HG03354 (cell line): ENCODE results near the gene ABCC5.
"Not testable (repeated sequence)": the region's sequence is repeated elsewhere in the genome, so short reads cannot be mapped to it uniquely, and the experiment has no call there.

ENCODE experiments used
- ATAC-seq: cut with Tn5 transposase; IDR thresholded peaks from one replicate; pipeline ENCODE4 v1.9.1; 2021; ENCODE audit warnings: mild to moderate bottlenecking; ENCODE audit not compliant: unreplicated experiment, poor library complexity, severe bottlenecking

ABCC5 gene

DNA sequence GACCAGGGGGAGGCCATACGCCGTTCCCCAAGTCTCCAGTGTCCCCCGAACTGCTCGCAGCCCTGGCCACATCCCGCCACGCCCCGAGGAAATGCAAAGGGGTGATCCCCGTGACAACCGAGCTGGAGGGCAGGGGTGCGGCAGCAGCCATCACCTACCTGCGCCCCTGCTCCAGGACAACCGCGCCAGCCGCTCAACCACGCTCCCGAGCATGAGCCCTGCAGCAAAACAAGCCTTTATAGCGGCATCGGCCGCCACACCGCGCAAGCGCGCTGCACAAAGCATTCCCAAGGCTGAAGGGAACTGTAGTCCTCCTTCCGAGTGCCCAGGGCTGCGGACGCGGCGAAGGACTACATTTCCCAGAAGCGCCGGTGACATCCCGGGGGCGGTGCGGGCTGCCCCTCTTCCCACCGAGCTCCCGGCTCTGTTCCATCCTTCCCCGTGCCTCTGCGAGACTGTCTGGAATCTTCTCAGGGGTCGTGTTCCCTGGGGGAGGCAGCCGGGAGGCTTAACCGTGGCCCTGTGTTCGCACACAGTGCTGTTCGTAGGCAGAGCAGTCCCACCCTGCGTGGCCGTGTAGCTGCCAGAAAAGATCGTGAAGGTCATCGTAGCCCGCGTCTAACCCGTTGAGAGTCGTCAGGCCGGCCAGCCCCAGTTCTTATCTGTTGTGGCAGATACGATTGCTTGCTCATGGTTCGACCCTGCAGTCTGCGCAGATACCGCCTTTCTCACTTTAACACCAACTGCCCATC is at the start of gene ABCC5:
Gene ABCC5, minus strand, starts transcription at position 213 of the 752 bp plus-strand sequence. CDS start 3,492 bp downstream, outside the sequence.
- peak; percentile 96 for ATAC-seq

DNA sequence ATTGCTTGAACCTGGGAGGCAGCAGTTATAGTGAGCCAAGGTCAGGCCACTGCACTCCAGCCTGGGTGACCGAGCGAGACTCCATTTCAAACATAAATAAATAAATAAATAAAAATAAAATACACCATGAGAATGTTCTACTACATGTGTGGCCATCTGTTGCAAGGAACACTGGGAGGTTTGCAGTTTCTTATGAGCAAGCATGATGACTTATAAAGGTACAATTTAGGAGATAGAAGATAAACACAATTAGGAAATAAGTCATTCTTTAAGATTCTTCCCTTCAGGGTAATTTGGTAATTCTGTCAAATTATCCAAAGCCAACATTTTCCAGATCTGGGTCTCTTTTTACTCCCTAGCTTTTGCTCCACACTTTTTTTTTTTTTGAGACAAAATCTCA is 48.5 kb upstream of the ABCC5 start:
- ATAC-seq: no peak

DNA sequence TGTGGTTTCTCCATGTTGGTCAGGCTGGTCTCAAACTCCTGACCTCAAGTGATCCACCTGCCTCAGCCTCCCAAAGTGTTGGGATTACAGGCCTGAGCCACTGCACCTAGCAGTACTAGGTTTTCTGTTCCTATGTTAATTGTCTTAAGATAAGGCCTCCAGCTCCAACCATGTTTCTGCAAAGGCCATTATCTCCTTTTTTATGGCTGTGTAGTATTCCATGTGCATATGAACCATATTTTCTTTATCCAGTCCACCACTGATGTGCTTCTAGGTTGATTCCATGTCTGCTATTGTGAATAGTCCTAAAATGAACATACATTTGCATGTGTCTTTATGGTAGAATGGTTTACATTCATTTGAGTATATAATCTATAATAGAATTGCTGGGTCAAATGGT is 45.0 kb upstream of the ABCC5 start:
- no peak for ATAC-seq

DNA sequence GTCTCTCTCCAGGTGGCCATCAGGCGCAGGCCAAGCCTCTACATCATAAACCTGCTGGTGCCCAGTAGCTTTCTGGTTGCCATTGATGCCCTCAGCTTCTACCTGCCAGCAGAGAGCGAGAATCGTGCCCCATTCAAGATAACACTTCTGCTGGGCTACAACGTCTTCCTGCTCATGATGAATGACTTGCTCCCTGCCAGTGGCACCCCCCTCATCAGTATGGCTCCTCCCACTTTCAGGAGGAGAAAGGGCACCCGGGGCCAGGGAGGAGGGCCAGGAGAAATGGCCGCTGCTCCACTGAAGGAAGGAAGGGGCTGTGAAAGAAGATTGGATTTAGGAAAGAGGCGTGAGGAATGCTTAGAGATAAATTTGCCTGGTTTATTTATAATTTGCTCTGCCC is 41.7 kb upstream of the ABCC5 start:
- ATAC-seq: no peak

DNA sequence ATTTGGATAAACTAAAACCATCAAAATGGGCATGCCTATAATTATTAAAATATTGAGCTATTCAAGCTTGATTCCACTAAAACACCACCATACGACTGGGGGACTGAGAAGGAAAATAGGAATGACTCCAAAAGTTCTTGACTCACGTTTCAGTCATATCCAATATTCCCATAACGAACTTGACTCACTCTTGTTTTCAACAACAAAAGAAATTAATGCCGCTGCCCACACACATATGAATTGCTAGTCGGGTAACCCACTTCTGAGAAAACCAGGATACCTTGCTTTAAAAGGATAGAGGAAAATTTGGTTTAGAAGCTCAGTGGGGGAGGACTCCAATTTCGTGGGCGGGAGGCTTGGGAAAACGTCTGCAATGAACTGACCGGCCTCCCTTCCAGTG is 40.3 kb upstream of the ABCC5 start:
- ATAC-seq: no peak

DNA sequence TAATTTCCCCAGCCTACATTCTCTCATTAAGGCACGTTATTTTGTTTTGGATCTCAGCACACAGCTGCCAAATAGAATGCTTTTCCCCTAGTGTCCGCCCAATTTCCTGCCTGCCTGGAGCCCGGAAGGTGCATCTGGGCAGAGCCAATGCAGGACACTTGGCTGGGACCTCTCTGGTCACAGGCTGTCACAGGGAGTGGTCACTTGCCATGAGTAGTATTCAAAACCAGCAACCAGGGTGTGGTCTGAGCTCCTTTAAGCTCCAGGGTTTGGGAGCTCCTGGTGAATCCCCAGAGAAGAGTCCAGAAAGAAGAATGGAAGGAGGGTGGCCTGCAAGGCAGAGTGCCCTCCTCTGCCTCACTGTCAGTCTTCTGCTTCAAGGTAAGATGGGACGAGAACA is 35.1 kb upstream of the ABCC5 start, which contains the start of gene HTR3C:
Gene HTR3C, plus strand, starts transcription at position 281 of the 400 bp plus-strand sequence. Its CDS starts 34 bp downstream, at position 315.
- no peak for ATAC-seq

DNA sequence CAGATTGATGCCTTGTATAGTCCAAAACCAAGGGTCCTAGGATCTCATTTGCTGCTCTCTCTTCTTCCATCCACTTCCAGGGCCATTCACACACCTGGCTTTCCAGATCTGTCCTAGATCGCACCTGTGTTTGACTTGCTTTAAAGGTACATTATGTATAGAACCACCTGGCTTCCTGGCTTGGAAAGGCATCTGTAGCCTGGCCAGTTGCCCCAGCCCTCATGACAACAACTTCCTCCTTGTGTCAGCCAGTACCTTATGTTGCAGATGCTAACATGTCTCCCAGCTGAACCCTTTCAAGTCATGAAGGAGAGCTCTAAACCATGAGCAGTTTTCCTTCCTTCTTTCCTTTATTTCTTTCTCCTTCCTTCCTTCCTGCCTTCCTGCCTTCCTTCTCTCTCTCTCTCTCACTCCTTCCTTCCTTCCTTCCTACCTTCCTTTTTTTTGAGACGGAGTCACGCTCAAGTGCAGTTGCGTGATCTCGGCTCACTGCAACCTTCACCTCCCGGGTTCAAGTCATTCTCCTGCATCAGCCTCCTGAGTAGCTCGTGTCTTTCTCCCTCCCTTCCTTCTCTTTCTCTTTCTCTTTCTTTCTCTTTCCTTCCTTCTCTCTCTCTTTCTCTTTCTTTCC is 32.6 kb upstream of the ABCC5 start:
- no peak for ATAC-seq

DNA sequence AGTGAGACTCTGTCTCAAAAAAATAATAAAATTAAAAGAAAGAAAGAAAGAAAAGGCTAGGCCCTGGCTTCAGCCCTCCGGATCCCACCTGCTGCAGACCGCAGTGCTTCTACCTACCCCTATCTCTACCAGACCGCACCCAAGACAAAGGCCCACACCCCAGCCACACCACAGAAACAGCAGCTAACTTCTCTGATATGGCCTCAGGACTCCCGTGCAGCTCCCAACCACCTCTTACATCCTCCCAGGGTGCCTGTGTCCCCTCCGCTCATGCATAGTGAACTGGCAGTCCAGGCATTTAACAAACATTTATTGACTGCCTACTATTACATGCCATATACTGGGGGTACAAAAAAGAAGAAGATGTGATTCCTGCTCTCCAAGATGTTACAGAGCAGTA is 28.3 kb upstream of the ABCC5 start:
- ATAC-seq: no peak

DNA sequence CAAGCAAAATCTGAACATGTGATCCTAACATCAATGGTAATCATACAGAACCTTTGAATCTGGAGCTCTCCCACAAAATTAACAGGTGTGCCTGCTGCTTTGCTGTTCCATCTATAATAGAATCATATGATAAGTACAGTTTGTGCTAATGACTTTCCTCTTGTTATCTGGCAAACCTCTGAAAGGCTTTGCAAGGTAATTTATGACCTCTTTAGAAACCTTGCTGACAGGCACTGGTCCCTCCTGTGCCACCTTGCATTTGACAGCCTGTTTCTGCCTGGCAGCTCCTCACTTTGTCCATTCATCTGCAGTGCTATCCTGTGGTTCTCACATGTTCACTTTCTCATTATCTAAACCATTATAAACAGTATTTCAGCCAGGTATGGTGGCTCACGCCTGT is 24.9 kb upstream of the ABCC5 start:
- no peak for ATAC-seq

DNA sequence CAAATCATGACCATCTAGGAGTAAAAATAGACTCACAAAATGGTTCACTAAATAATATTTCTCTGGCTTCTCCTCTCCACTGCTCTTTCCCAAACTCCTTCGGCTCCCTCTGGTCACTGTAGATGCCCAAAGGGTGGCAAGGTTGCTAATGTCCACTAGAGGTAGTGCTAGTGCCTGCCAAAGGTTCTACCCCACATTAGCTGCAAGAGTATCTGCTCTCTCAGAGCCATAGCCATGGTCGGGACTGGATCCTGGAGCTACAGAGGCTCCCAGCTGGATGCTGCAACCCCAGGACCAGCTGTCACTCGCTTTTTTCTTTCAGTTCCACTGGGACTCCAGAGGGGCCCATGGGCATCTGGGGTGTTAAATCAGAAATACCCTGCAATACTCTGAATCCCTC is 22.3 kb upstream of the ABCC5 start:
- ATAC-seq: no peak

DNA sequence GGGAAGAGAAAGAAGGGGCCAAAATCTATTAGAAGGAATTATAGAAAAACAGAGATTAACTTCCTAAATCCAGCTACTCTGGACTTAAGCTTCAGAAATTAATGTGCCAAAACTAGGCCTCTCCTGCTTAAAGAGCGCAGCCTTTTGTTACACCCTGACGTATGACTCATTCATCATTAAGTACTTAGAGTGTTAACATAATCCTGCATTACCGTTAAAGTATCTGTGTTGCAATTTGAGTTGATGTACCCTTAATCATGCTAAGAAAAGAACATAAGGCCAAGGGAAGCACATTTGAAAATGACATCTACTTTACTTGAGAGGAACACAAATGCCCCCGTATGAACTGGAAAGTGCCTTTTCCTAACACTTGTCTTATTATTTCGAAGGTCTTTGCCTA is 21.7 kb upstream of the ABCC5 start:
- ATAC-seq: no peak

DNA sequence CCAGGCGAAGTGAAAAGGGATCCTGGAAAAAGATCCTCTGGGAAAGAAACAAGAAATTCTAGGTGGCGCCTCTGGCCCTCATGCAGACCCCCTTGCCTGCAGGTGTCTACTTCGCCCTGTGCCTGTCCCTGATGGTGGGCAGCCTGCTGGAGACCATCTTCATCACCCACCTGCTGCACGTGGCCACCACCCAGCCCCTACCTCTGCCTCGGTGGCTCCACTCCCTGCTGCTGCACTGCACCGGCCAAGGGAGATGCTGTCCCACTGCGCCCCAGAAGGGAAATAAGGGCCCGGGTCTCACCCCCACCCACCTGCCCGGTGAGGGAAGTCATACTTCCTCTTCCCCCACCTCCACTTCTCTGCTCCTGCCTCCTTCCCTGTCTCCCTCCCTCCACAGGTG is 20.6 kb upstream of the ABCC5 start:
- ATAC-seq: not testable (repeated sequence)

DNA sequence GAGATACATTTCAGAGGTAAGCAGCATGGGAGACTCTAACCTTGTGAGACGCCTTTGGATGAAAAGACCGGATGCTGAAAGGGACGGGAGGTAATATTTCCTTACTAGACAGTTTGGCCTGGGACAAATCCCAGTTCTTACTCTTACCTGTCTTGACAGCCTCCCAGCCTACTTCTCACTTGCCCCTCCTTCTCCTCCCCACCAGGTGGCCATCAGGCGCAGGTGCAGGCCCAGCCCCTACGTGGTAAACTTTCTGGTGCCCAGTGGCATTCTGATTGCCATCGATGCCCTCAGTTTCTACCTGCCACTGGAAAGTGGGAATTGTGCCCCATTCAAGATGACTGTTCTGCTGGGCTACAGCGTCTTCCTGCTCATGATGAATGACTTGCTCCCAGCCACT is 20.1 kb upstream of the ABCC5 start:
- no peak for ATAC-seq

DNA sequence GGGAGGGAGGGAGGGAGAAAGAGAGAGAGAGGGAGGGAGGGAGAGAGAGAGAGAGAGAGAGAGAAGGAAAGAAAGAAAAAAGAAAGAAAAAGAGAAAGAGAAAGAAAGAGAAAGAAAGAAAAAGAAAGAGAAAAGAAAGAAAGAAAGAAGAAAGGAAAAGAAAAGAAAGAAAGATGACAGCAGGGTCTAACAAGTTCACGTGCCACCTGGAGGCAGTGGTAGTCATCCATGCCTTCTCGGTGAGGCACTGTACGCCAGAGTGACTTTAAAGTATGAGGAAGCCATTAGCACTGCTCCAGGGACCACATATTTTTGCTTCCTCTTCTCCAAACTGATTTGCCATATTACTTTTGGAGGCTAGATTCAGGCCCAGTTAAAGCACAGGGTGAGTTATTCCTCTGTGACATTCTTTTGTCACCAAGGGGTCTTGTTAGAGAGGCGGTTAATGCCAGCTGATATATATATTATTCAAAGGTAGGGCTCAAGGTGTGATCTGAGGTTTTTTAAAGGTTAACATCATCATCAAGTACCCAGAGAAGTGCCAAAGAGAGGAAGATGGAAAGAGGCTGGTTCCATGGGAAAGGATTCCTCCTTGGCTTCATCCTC is 13.6 kb upstream of the ABCC5 start, which contains the start of gene HTR3D:
Gene HTR3D, plus strand, starts transcription at position 556 of the 606 bp plus-strand sequence. Its CDS starts 0 bp downstream, at position 556.
- ATAC-seq: no peak

DNA sequence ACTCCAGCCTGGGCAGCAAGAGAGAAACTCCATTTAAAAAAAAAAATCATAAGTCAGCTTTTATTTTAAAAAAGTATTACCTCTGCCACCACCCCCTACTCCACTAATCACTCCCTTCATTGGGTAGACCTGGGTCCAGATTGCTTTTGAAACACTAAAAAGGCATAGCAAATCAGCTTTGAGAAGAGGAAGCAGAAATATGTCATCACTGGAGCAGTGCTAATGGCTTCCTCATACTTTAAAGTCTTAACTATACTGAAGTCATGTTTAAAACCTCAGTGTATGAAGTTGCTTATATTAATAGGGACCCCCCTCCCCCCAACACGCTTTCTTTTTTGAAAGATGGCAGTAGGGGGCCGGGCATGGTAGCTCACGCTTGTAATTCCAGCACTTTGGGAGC is 12.9 kb upstream of the ABCC5 start:
- ATAC-seq: no peak

DNA sequence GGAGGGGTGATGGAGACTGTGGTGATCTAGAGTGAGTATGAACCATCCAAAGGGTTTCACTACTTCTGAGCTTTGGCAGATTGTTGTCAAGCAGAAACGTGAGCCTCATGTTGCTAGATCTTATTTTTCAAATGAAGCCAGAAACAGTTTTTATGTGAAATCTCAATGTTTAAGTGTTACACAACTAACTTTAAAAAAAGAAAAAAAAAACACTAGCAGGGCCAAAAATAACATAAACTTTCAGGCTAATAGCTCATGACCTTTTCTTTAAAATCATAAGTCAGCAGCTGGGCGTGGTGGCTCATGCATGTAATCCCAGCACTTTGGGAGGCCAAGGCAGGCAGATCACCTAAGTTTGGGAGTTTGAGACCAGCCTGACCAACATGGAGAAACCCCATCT is 11.8 kb upstream of the ABCC5 start:
- ATAC-seq: no peak

DNA sequence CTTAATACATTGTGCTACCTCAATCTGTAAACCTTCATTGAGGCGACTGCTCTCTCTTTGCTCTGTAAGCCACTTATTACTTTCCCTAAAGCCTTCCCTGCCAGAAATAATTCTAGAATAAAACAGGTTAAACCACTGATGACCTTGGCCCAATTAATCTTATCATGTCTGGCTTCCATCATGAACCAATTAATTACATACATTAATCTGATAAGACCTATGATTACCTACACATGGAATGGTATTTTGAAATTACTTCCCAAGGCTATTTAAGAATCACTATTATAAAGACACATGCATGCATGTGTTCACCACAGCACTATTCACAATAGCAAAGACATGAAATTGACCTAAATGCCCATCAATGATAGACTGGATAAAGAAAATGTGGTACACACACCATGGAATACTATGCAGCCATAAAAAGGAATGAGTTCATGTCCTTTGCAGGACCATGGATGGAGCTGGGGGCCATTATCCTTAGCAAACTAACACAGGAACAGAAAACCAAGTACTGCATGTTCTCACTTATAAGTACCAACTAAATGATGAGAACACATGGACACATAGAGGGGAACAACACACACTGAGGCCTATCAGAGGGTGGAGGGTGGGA is 10.7 kb upstream of the ABCC5 start:
- ATAC-seq: not testable (repeated sequence)

DNA sequence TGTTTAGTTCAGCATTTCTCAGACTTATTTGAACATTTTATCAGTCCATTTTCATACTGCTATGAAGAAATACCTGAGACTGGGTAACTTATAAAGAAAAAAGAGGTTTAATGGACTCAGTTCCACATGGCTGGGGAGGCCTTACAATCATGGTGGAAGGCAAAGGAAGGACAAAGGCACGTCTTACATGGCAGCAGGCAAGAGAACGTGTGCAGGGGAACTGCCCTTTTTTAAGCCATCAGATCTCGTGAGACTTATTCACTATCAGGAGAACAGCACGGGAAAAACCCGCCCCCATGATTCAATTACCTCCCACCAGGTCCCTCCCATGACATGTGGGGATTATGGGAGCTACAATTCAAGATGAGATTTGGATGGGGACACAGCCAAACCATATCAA is 7.6 kb upstream of the ABCC5 start:
- not testable (repeated sequence) for ATAC-seq

DNA sequence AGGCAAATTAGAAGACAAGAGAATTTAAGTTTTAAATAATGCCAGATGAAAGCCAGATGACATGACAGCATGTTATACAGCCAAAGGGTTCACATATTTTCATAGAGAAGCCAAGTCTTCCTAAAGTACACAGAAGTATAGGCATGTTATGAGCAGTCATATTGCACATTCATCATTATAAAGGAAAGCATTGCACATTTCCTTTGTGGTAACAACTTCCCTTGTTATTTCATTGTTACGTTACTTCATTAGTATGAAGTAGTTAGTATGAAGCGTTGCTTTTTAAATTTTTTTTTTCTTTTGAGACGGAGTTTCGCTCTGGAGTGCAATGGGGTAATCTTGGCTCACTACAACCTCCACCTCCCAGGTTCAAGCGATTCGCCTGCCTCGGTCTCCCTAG is 4.6 kb upstream of the ABCC5 start:
- ATAC-seq: no peak

DNA sequence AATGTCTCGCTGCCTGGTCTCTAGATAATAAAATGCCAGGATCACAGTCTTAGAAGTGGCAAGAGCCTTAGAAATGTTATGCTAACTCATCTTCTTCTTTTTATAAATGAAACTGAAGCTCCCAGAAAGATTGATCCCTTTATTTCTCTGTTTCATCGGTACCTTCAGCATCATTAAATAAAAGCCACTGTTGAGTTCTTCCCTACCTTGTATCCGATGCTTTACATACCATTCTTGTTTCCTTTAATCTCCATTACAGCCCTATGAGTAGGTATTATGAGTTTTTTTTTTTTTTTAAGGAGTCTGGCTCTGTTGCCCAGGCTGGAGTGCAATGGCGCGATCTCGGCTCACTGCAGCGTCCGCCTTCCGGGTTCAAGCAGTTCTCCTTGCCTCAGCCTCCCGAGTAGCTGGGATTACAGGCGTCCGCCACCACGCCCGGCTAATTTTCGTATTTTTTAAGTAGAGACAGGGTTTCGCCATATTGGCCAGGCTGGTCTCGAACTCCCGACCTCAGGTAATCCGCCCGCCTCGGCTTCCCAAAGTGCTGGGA is 815 bp upstream of the ABCC5 start:
- no peak for ATAC-seq
